ENCODE measurements around the gene ANKRD63.

DNA sequence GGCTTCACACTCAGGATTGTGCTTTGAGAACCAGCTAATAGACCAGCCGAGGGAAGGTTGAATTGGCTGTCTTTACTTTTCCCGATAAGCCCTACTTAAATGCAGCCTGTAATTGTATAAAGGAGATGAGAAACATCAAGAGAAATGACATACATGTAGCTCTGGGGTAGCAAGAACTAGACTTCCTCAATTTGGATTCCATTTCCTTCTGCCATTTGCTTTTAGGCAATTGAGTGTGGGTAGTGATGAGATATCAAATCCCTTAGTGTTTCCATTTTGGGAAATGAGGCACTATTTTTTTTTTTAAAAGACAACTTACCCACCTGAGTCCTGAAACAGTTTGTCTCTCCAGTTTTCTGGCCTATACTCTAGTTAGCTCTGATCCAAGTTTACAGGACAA lies 42.8 kb upstream of the ANKRD63 start:
- TF ChIP-seq, protein P1, sequence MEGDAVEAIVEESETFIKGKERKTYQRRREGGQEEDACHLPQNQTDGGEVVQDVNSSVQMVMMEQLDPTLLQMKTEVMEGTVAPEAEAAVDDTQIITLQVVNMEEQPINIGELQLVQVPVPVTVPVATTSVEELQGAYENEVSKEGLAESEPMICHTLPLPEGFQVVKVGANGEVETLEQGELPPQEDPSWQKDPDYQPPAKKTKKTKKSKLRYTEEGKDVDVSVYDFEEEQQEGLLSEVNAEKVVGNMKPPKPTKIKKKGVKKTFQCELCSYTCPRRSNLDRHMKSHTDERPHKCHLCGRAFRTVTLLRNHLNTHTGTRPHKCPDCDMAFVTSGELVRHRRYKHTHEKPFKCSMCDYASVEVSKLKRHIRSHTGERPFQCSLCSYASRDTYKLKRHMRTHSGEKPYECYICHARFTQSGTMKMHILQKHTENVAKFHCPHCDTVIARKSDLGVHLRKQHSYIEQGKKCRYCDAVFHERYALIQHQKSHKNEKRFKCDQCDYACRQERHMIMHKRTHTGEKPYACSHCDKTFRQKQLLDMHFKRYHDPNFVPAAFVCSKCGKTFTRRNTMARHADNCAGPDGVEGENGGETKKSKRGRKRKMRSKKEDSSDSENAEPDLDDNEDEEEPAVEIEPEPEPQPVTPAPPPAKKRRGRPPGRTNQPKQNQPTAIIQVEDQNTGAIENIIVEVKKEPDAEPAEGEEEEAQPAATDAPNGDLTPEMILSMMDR (IDR thresholded peaks at IDR 0.05) = no peak
- TF ChIP-seq TCF7L2 (IDR thresholded peaks at IDR 0.05; ENCODE audit: low read depth, low read length) = no peak
